ENCODE measurements around the gene FAM53B. TPM values are rescaled to one million over a fixed set of nuclear protein-coding genes. Genes with fewer than 3 reads are reported as not detected.

Gene FAM53B
- total RNA-seq, 1 donor, result 13.4 TPM

GRCh38 chr10:124574456-124575070 lies 169.6 kb downstream of the FAM53B start:
- no peak for DNase-seq (ENCODE audit: low read depth)
- H3K4me3 ChIP-seq (ENCODE audit: low read depth, low read length), result no peak overlapping the region
- TF ChIP-seq CTCF (IDR thresholded peaks at IDR 0.05; ENCODE audit: insufficient read depth, low read depth, low read length), result no peak

GRCh38 chr10:124573726-124574455 lies 170.3 kb downstream of the FAM53B start:
- DNase-seq (ENCODE audit: low read depth), result no peak
- TF ChIP-seq CTCF (IDR thresholded peaks at IDR 0.05; ENCODE audit: insufficient read depth, low read depth, low read length), result no peak
- no peak overlapping the region for H3K4me3 ChIP-seq (ENCODE audit: low read depth, low read length)

GRCh38 chr10:124572751-124573150 lies 171.4 kb downstream of the FAM53B start:
- no peak for DNase-seq (ENCODE audit: low read depth)
- TF ChIP-seq CTCF (IDR thresholded peaks at IDR 0.05; ENCODE audit: insufficient read depth, low read depth, low read length), result no peak

GRCh38 chr10:124570646-124571045 lies 173.5 kb downstream of the FAM53B start:
- H3K4me3 ChIP-seq (ENCODE audit: low read depth, low read length), result no peak overlapping the region
- no peak for TF ChIP-seq CTCF (IDR thresholded peaks at IDR 0.05; ENCODE audit: insufficient read depth, low read depth, low read length)
- no peak for DNase-seq (ENCODE audit: low read depth)

More at GRCh38 chr10:124572751-124573150, 171.4 kb downstream of the FAM53B start:
- H3K4me3 ChIP-seq (ENCODE audit: low read depth, low read length), result no peak overlapping the region

DNA sequence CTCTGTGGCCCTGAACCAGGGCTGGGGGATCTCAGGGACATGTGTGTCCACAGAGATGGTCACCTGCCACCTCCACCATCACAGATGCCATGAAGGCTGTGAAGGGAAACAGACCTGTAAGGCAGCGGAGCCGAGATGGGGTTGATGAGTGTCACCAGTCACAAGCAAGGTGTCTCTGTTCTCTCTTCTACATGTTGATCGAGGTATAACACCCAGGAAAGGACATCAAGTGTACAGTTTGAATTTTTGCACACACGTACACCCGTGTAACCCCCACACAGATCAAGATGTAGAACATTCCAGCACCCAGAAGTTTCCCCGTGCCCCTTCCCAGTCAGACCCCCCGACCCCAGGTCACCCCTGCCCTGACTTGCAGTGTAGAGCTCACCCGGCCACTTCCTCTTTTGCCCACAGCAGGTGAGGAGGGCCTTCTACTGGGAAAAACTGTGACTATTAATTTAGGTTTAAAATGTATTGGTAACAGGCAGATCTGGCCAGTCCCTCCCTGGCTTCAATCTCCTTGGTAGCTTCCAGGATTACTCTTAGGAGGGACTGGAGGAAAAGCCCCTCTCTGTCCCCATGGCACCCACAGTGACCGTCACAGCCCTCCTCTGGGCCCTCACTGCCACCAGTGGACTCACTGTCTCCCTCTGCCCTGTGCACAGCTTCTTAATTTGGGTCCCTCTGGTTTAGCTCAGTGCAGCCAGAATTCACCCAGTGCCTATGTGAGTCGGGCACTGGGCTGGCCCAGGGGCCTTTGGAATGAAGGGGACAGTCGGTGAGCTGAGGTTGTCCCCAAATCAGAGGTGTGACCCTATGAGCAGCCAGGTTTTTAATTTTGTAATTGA lies 174.3 kb downstream of the FAM53B start:
- no peak for TF ChIP-seq CTCF (IDR thresholded peaks at IDR 0.05; ENCODE audit: insufficient read depth, low read depth, low read length)
- DNase-seq (ENCODE audit: low read depth), result no peak
- no peak overlapping the region for H3K4me3 ChIP-seq (ENCODE audit: low read depth, low read length)

Small RNA genes within 50 kb of the gene (small RNA-seq; reads per million reads assigned to genes)
- not detected for gene RF00019

Other genes starting within 250 kb of the FAM53B start
- 19.9 and 20.0 TPM in 2 replicates for gene EEF1AKMT2, start 47.5 kb upstream of the FAM53B start, total RNA-seq
- 12.9 and 22.5 TPM in 2 replicates for gene ABRAXAS2, start 57.4 kb upstream of the FAM53B start, total RNA-seq
- gene ZRANB1, start 197.7 kb upstream of the FAM53B start, total RNA-seq, result 29.0 and 37.1 TPM in 2 replicates